CD4-positive, alpha-beta T cell treated with Interleukin-15 for 4 hours (primary cell): ENCODE measurements around the gene ABHD17B.
"Not testable (repeated sequence)": the region's sequence is repeated elsewhere in the genome, so short reads cannot be mapped to it uniquely, and the experiment has no call there.

Experiments used
- DNase-seq: peaks from one replicate; pipeline ENCODE4 v3.0.0-alpha.2; 2020; ENCODE audit warnings: low spot score

Gene ABHD17B

DNA sequence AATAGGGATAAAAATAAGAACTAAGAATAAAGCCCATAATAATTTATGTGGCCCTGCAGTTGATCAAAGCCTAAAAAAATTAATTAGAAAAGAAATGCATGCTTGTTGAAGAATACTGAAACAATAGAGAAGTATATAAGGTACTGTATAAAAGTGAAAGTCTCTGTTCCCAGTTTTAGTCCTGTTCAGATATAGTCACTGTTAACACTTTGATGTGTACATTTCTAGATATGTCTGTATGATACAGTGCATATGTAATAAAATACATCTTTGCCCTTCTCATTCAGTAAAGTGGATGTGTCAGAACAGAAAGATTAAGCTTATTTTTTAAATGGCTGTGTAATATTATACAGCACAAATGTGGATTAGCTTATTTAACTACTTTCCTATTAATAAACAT lies 4.5 kb upstream of the ABHD17B start:
- no peak for DNase-seq

DNA sequence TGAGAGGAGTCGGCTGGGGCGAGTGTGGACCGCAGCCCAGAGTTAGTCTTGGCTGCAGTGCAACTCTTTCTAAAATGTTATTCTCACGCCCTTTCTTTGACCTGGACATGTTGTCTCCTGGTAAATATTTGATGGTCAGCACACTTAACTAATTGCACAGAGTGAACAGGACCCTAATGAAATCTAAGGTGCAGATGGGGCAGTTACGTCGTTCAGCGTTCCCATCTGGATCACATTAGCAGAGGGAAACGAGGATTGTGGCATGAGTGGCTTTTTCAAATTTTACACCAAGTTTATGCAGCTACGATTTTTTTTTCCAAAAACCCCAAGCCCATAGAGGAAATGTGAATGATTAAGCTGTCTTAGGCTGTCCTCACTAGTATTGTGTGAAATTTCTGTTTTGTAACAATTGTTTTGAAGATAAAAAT lies 929 bp upstream of the ABHD17B start:
- DNase-seq, result no peak

DNA sequence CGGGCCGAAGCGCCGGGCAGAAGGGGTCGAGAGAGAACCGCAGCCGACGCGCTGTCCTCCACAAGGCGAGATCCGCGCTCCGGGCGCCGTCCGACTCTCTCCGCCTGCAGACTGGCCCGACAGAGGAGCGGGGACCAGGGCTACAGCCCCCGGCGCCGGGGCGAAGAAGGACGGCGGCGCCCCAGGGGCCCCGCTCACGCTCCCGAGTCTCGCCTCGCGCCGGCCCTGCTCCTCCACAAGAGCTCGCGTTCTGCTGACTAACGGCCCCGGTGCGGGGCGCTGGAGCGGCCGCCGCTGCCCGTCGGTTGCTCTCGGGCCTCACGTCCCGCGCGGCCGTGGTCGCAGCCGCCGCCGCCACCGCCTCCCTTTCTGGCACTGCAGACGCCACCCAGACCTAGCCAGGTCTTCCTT lies 338 bp downstream of the ABHD17B start:
- no peak for DNase-seq

DNA sequence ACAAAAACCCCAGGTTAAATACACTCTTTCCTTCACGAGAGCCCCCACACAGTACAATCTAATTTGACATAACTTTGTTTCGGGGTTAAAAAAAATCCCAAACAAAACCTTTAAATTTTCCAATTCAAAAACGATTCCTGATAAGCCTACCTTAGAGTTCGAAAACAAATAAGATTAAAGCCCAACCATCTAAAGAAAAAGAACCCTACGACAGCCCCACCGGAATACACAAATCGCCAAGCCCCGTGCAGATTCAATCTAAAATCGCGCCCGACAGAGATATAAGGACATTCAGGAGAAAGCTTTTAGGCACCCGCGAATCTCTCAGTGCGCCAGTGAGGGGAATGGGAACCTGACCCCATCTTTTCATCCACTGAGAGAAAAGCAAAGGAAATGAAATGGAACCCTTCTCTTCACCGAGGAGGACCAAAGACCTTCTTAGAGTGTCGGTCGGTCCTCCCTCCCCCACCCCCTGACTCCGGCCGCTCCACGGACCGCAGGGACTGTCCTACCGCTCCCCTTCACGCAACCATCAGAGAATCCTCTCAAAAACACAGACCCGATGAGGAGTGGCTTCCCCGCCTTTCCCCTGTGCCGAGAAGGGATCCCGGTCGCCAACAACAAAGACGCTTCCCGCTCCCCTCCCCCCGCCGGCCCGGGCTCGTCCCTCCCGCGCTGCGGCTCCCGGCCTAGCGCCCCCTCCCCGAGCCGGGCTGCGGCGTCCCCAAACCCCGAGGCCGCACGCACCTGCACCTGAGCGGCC lies 925 bp downstream of the ABHD17B start:
- DNase-seq, result no peak

DNA sequence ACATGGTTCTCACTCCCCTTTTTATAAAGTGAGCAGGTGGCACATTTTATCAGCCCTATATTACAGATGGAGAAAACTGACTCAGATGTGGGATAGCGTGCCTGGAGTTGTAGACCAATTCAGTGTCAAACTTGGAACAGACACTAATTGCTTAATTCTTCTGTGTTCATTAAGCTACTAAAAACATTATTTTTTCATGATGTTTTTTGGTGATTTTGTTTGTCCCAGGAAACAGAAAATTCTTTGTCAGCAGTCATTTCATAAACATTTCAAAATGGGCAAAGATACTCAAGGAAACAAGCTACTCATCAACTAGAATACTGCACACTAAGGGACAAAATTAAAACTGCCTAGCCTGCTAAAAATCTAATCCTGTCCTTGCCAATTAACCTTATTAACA lies 2.2 kb downstream of the ABHD17B start:
- no peak for DNase-seq

DNA sequence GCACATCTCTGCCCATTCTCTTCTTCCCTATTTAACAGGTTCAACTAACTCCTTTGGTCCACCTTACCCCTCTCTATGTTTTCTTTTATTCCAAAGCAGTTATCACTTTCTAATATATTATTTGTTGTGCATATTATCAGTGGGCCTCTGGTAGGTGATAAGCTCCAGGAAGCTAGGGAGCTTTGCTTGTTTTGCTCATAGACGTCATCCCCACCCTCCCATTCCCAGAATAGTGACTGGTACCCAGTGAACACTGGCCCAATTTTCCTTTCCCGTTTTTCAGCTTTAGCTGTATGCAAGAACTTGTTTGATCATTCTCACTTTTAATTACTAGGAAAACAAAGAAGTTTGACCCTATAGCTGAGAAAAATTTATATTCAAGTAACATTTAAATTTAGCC lies 6.9 kb downstream of the ABHD17B start:
- DNase-seq, result no peak

DNA sequence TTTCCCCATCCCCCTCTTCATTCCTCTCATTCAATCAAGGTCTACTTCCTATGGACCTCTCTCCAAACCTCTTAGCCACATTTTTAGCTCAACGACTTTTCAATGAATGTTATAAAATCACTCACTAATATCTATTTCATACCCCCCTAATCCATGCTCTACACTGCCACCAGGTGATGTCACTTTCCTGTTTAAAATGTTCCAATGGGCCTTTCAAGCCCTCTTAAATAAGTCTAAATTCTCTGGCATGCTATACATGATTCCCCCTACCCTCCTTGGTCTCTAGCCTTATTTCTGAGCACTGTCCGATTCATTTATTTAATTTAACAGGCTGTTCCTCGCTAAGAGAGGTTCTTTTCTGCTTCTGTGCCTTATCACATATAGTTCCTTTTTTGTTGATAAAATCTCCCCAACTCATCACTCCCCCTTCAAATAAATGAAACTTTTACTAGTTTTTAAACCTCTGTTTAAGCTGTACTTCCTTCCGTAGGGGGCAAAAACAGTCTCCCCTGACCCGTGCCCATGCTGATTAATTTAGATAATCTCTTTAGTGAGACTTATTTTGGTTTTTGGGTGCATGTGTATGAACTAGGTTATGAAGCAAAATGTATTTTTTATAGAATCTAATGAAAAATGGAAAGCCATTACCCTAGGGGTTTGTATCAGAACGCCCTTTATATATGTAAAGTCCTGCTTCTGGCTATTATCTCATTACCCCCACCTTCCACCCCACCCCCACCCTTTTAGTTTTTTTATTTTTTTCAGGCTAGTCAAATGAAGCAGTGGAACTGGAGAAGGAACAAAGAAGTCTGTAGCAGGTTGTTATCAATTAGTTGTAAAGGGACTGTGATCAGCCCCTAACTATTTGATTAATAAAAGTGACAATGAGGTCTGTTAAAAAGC lies 9.0 kb downstream of the ABHD17B start:
- no peak for DNase-seq

DNA sequence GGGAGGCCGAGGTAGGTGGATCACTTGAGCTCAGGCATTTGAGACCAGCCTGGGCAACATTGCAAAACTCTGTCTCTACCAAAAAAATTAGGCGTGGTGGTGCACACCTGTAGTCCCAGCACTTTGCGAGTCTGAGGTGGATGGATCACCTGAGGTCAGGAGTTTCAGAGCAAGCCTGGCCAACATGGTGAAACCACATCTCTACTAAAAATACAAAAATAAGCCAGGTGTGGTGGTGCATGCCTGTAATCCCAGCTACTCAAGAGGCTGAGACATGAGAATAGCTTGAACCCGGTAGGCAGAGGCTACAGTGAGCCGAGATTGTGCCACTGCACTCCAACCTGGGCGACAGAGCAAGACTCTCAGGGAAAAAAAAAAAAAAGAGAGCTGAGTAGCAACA lies 12.2 kb downstream of the ABHD17B start:
- DNase-seq, result not testable (repeated sequence)

DNA sequence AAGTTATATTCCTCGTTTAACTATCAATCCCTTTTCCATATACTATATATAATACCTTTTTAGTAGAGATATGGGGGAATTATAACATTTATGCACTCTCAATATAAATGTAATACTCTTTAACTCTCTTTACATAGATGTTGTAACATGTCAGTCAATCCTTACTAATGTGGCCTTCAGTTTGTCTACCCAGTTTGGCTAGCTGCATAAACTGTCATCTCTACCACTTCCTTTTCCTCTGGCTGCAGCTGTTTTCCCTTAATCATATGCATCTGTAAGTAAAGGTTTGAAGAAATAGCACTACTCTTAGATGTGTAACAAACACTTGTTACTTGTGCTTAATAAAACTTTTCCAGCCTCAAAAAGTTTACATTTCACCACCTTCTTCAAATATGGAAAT lies 13.4 kb downstream of the ABHD17B start:
- peak; percentile 43 for DNase-seq

DNA sequence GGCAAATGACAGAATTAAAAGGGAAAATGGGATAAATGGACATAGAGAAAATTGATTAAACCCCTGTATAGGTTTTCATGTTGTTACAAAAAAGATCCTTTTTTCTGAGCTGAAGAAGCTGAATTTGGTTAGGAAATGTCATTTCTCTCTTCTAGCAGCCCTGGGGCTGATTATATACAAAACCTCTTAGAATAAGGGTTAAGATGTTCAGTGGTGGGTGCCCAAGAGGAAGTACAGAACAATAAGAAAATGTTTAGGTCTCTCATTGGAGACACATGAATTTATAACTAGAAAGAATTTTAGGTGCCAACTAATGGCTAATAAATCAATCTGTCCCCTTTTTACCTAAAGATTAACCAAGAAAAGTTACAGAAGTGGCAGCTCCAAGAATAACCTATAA lies 14.2 kb downstream of the ABHD17B start:
- DNase-seq, result no peak

DNA sequence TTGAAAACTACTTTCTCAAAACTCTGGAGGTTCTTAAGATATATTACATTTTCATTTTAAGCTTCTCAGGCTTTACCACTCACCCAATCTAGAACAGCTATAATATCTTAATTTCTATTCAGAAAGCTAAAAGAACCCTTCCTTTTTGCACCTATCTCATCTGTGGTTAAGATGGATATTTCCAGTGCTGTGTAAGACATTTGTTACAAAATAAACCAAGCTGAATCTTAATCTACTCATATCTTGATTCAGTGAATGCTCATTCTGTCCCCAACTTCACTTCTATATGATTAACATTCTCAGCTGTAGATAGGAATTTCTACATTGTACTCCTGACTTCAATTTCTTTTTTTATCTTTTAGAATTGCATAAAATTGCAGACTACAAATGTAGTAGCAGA lies 15.0 kb downstream of the ABHD17B start:
- no peak for DNase-seq

DNA sequence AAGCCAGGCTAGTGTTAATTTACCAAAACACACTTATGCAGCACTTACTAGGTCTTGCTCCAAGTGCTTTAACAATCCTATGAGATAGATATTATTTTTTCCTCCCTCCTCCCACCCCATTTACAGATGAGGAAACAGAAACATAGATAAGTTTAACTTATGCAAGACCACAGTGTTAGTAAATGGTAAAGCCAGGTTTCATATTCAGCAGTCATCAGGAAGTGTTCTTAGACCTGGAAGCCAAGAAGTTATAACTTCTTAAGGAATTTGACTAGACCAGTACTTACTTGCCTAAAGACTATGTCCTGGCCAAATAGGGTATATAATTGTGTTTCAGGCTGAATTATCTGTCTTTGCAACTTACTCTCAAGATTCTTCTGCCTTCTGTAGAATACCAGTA lies 15.9 kb downstream of the ABHD17B start:
- no peak for DNase-seq

DNA sequence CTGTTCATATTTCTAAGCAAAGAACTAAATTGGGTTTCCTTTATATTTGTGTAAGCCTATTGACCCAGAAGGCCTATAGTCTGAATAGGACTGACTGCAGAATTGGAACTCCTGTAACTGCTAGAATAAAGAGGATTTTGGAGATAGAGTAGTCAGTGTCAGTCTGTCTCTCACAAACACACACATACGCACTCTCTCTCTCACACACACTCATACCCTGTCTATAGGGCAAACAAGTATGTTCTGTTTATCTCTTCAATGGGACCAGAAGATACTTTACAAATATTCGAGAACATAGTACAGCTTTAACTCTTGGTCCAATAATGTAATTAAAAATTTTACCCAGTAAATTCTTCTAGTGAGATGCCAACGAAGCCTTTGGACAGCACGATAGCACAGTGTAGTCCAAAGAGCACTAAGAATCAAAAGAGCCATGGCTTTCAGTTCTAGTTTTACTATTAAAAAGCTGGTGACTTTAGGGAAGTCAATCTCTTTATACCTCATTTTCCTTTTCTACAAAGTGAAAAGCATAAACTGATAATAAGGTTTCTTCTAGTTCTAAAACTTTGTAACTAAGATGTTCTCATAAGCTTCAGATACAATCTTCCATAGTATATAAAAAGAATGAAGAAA lies 19.3 kb downstream of the ABHD17B start:
- no peak for DNase-seq

DNA sequence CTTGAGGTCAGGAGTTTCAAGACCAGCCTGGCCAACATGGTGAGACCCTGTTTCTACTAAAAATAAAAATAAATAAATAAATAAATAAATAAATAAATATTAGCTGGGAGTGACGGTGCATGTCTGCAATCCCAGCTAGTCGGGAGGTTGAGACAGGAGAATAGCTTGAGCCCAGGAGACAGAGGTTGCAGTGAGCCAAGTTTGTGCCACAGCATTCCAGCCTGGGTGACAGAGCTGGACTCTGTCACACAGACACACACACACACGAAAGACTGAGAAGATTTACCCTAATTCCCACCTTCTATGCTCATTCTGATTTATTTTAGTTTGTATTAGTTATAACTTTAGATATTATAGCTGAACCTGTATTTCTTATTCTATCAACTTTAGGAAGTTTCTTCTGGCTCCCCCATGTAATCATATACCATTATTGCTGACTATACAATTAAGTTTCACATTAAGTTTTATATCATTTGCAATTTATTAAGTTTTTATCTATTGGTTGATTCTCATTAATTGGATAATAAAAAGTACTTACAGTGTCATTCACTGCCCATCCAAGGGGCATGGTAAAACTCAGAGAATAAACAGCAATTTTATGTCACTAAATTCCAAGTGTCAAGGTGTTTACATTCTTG lies 20.8 kb downstream of the ABHD17B start:
- DNase-seq, result no peak

DNA sequence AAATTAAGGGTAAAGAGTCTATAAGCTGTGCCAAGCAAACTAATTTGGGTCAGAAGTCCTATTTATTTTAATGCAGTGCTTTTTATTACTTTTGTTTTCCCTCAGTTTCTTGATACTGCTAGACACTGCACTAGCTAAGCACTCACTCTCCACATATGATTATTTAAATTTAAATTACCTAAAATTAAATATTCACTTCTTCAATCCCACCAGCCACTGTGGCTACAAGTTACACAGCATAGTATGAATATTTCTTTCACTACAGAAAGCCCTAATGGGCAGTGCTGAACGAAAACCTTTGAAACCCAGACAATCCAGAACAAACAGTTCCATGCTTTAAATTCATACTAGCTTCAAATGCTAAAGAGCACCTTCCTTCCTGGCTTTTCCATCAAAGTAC lies 23.6 kb downstream of the ABHD17B start:
- DNase-seq, result no peak

DNA sequence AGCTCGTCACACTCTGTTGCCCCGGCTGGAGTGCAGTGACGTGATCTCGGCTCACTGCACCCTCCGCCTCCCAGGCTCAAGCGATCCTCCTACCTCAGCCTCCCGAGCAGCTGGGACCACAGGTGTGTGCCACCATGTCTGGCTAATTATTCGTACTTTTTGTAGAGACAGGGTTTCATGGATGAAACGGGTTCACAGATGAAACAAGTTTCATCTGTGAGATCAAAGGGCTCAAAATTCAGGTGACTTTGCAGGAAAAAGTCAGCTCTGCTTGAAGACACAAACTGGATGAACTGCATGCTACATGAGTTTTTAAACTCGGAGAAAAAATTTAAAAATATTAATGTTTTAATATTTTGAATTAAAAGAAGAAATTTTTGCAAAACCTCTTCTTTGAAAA lies 24.5 kb downstream of the ABHD17B start:
- no peak for DNase-seq

DNA sequence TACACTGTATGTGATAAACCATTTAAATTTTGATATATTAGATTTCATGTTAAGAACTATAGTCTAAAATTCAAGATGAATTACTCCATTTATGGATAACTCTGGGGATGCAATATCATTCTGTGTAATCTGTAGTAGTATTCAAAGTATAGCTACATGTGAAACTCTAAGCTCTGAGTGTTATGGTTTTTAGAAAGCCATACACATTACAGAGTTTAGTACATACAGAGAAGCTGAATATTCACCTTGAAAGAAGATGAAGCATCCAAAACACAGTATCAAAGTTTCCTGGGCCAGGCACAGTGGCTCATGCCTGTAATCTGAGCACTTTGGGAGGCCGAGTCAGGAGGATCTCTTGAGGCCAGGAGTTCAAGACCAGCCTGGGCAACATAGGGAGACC lies 25.0 kb downstream of the ABHD17B start:
- no peak for DNase-seq

DNA sequence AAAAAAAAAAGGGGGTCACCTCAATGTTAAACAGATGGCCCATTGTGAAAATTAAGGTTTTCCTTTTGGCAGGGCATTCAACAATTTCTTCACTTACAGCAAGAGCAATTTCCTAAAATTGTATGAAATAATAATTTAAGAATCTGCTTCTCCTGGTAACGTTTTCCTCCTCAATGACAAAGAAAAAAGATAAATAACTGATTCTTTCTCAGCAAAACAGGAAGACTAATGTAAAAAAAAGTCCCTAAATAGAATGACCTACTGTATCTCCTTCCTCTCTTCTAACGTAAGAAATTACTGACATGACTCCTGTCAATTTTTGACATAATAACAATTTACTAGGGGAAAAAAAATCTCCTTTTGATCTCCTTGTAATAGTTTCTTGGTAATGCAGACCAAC lies 25.5 kb downstream of the ABHD17B start:
- DNase-seq, result no peak

DNA sequence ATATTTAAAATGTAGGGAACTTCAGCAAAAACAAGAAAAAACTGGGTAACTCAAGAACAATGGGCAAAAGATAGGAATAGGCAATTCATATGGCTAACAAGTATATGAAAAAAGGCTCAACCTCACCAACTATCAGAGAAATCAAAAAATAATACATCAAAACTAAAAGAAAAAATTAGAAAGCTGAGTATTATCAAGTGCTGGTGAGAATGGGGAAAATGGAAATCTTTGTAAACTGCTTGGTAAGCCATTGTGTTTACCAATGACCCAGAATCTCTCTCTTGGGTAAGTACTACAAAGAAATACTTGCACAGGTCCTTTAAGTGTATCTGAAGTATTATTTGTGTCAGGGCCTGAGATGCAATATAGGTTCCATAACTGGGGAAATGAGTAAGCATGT lies 27.0 kb downstream of the ABHD17B start:
- DNase-seq, result no peak

DNA sequence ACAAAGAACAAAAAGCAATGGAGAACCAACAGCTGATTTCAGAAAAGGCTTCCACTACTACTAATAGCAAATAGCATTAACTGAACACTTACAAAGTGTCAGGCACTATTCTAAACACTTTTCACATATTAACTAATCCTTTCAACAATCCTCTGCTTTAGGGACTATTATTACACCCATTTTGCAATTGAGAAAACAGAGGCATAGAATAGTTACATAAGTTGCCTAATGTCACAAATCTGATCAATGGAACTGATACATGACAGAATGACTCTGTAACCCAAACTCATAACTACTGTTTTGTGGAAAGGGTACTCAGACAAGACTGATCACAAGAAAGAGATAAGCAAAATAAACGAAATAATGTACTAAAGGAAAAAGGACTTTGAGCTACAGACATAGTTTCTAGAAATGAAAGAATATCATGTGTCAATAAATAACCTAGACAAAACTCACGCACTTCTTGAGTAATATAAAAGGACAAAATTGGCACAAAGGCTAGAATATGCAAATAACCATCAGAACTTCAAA lies 31.3 kb downstream of the ABHD17B start:
- DNase-seq, result no peak

DNA sequence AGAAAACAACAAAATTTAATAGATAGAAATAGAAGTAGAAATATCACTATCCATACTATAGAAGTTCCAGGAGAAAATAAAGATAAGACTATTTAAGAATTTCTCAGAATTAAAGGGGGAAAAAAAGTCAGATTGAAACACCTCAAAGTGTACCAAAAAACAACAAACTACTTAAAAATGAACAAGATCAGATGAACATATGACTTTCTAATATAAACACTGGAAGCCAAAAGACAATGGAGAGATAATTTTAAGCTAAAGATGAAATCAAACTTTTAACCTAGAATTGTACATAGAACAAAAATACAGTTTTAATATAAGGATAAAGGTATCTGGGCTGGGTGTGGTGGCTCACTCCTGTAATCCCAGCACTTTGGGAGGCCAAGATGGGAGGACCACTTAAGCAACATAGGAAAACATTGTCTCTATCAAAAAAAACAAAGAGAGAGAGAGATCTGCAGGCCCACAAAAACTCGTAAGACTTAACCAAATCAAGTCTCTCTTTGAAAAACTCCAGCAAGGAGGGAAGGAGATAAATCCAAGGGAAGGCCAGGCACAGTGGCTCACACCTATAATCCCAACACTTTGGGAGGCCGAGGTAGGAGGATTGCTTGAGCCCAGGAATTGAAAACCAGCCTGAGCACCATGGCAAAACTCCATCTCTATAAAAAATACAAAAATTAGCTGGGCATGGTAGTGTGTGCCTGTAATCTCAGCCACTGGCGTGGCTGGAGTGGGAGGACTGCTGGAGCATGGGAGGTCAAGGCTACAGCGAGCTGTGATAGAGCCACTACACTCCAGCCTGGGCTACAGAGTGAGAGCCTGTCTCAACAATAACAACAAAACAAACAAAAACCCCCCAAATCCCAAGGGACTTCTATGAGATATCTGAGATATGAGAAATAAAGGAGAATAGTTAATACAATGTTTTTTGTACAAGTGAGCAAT lies 32.4 kb downstream of the ABHD17B start:
- DNase-seq, result no peak
